ENCODE data around the gene DAB2IP.

GRCh38 chr9:121753802-121754654 lies 102.6 kb downstream of the DAB2IP start:
- no peak for TF ChIP-seq CTCF (tag by site-specific recombination; IDR thresholded peaks at IDR 0.05)
- TF ChIP-seq REST (tag by site-specific recombination; IDR thresholded peaks at IDR 0.05), result no peak
